Measurements from ENCODE around the gene XPNPEP2. TPM values are rescaled to one million over a fixed set of nuclear protein-coding genes. Genes with fewer than 3 reads are reported as not detected.

XPNPEP2 gene
- total RNA-seq, 2 donors from 2014 or later, result 0.25 to 0.83 TPM

- H3K27ac Mint-ChIP-seq, result peak overlapping the region; percentile 29
- H3K36me3 Mint-ChIP-seq (ENCODE audit: low read depth), result no peaks in the 10 kb centered on the region
- DNase-seq, result no peak
- peaks cover 2% of the 10 kb centered on the region for H3K4me1 Mint-ChIP-seq
- H3K4me3 Mint-ChIP-seq, result no peak overlapping the region
- ATAC-seq, result no peak
- H3K9me3 ChIP-seq (ENCODE audit: control insufficient read depth, low read length, poor library complexity, severe bottlenecking), result no peaks in the 10 kb centered on the region
- H3K27me3 Mint-ChIP-seq, result no peaks in the 10 kb centered on the region
Measured at GRCh38 chrX:129791961-129792570, 53.3 kb downstream of the XPNPEP2 start.

DNA sequence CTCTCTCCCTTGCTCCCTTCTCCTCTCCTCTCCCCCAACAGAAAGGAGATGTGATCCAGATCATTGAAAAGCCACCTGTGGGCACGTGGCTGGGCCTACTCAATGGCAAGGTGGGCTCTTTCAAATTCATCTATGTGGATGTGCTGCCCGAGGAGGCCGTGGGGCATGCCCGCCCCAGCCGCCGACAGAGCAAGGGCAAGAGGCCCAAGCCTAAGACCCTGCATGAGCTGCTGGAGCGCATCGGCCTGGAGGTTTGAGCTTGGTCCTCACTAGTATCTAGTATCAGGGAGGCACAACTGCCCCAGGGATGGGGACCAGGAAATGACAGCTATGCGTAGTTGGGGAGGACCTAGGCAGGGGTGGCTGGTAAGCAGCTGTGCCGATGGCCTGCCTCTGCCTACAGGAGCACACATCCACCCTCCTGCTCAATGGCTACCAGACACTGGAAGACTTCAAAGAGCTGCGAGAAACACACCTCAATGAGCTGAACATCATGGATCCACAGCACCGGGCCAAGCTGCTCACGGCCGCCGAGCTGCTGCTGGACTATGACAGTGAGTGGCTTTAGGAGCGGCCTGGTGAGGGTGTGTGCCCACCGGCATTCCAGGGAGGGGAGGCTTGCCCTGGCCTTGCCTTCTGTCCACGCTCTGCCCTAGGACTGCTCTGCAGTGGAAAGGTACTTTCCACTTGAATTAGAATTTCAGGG is 54.0 kb downstream of the XPNPEP2 start:
- H3K9me3 ChIP-seq (ENCODE audit: control insufficient read depth, low read length, poor library complexity, severe bottlenecking), result no peaks in the 10 kb centered on the region
- DNase-seq (no peak), ATAC-seq (no peak)
- no peak overlapping the region for H3K27ac Mint-ChIP-seq
- H3K4me3 Mint-ChIP-seq, result no peak overlapping the region
- H3K36me3 Mint-ChIP-seq (ENCODE audit: low read depth), result no peaks in the 10 kb centered on the region
- no peaks in the 10 kb centered on the region for H3K27me3 Mint-ChIP-seq
- H3K4me1 Mint-ChIP-seq, result peaks cover 2% of the 10 kb centered on the region

DNA sequence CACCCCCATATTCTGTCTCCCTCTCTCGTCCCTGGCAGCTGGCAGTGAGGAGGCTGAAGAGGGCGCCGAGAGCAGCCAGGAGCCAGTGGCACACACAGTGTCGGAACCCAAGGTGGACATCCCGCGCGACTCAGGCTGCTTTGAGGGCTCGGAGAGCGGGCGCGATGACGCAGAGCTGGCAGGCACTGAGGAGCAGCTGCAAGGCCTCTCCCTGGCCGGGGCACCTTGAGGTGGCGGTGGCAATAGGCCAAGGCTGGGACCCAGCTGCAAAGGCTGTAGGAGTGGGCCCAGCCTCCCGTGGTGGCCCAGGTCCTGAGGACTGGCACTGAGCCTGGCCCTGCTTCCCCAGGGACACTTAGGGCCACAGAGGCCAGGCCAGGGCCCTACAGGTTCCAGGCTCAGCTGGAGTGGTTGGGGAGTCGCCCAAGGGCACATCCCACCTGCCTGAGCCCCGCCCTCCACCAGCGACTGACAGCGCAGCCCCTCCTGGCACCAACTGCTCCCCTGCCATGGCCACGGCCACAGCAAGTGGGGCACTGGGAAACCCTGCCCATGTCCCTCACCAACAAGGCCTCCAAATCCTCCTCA is 54.9 kb downstream of the XPNPEP2 start:
- H3K36me3 Mint-ChIP-seq (ENCODE audit: low read depth), result no peaks in the 10 kb centered on the region
- H3K27me3 Mint-ChIP-seq, result no peaks in the 10 kb centered on the region
- H3K4me1 Mint-ChIP-seq, result peaks cover 2% of the 10 kb centered on the region
- H3K27ac Mint-ChIP-seq, result no peak overlapping the region
- H3K4me3 Mint-ChIP-seq, result no peak overlapping the region
- ATAC-seq (no peak), DNase-seq (no peak)
- no peaks in the 10 kb centered on the region for H3K9me3 ChIP-seq (ENCODE audit: control insufficient read depth, low read length, poor library complexity, severe bottlenecking)

- no peaks in the 10 kb centered on the region for H3K9me3 ChIP-seq (ENCODE audit: control insufficient read depth, low read length, poor library complexity, severe bottlenecking)
- H3K4me1 Mint-ChIP-seq, result peaks cover 6% of the 10 kb centered on the region
- no peaks in the 10 kb centered on the region for H3K27me3 Mint-ChIP-seq
- ATAC-seq, result no peak
- H3K4me3 Mint-ChIP-seq, result no peak overlapping the region
- no peak for DNase-seq
- H3K36me3 Mint-ChIP-seq (ENCODE audit: low read depth), result no peaks in the 10 kb centered on the region
- no peak overlapping the region for H3K27ac Mint-ChIP-seq
Measured at GRCh38 chrX:129795584-129795983, 56.8 kb downstream of the XPNPEP2 start.

DNA sequence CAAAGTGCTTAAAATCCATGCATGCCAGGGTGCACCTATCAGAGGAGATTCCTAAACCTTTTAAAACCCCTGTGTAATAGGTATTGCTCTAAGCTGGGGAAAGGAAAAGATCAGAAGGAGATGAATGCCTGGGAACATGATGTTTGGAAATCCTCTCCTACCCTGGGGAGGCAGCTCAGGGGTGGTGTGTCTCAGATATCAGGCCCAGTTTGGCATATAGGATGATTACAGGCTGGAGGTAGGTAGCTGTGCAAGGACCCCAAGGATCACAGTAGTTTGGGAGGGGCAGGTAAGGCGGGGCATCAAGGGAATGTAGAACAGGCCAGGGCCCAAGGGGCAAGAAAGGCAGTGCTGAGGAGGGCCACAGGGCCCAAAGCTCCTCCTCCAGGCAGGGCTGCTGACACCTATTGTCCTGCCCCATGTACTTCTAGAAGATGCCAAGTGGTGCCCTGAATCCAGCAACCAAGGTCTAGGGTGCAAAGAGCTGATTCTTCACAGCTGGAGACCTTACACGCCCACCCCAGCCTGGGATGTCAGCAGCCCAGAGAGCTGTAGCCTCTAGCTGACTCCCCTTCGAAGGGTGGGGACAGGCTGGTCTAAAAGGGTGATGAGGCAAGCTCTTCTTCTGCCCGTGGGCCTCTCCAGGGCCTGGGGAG is 58.6 kb downstream of the XPNPEP2 start:
- no peak overlapping the region for H3K27ac Mint-ChIP-seq
- H3K36me3 Mint-ChIP-seq (ENCODE audit: low read depth), result no peaks in the 10 kb centered on the region
- ATAC-seq, result no peak

DNA sequence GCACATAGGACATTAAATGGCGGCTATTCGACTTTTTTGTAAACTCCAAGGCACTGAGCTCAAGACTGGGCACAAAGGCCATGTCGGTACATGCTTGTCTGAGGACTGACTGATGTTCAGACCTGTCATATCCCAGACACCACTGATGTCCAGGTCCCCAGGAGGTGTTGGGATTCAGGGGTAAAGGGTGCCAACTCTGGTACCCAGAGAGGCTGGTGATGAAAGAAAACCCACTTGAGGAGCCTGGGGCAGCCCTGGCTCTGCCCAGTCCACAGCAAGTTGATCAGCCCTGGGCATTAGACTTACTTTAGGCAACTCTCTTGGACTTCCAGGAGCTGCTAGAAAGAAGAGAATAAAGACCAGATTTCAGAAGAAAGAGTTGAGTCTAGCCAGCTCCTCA is 59.7 kb downstream of the XPNPEP2 start:
- ATAC-seq (peak; percentile 6), DNase-seq (no peak)
- H3K4me1 Mint-ChIP-seq, result peaks cover 6% of the 10 kb centered on the region
- no peak overlapping the region for H3K4me3 Mint-ChIP-seq
- peak overlapping the region; percentile 73 for H3K27ac Mint-ChIP-seq
- no peaks in the 10 kb centered on the region for H3K9me3 ChIP-seq (ENCODE audit: control insufficient read depth, low read length, poor library complexity, severe bottlenecking)
- H3K36me3 Mint-ChIP-seq (ENCODE audit: low read depth), result no peaks in the 10 kb centered on the region
- no peaks in the 10 kb centered on the region for H3K27me3 Mint-ChIP-seq

More for the DNA sequence above, 58.6 kb downstream of the XPNPEP2 start:
- no peak for DNase-seq
- no peaks in the 10 kb centered on the region for H3K9me3 ChIP-seq (ENCODE audit: control insufficient read depth, low read length, poor library complexity, severe bottlenecking)
- Mint-ChIP-seq H3K27me3 (no peaks in the 10 kb centered on the region), H3K4me1 (peaks cover 6% of the 10 kb centered on the region), H3K4me3 (no peak overlapping the region)

DNA sequence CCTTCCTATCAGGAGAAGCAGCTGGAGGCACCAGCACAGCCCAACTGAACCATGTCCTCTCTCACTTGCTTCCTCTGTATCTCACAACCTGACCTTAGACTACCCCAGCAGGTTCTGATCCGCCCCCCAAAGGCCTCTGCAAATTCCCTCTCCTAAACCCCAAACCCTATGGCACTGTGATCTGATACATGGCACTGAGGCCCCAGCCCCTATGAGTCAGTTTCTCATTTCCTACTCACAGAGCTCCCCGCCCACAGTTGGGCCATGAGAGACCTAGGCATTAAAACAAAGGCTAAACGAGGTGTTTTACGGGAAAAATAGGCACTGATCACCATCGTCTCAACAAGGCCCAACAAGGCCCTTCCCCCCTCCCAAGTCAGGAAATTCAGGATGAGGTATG is 60.1 kb downstream of the XPNPEP2 start:
- H3K4me1 Mint-ChIP-seq, result peaks cover 6% of the 10 kb centered on the region
- peak overlapping the region; percentile 73 for H3K27ac Mint-ChIP-seq
- H3K9me3 ChIP-seq (ENCODE audit: control insufficient read depth, low read length, poor library complexity, severe bottlenecking), result no peaks in the 10 kb centered on the region
- DNase-seq, result no peak
- ATAC-seq, result peak; percentile 42
- H3K27me3 Mint-ChIP-seq, result no peaks in the 10 kb centered on the region
- no peaks in the 10 kb centered on the region for H3K36me3 Mint-ChIP-seq (ENCODE audit: low read depth)
- no peak overlapping the region for H3K4me3 Mint-ChIP-seq

- no peaks in the 10 kb centered on the region for H3K9me3 ChIP-seq (ENCODE audit: control insufficient read depth, low read length, poor library complexity, severe bottlenecking)
- Mint-ChIP-seq H3K4me1 (peaks cover 6% of the 10 kb centered on the region), H3K27me3 (no peaks in the 10 kb centered on the region), H3K27ac (peak overlapping the region; percentile 73), H3K36me3 (ENCODE audit: low read depth) (no peaks in the 10 kb centered on the region), H3K4me3 (no peak overlapping the region)
- DNase-seq, result no peak
- no peak for ATAC-seq
Measured at GRCh38 chrX:129800186-129800585, 61.4 kb downstream of the XPNPEP2 start.

DNA sequence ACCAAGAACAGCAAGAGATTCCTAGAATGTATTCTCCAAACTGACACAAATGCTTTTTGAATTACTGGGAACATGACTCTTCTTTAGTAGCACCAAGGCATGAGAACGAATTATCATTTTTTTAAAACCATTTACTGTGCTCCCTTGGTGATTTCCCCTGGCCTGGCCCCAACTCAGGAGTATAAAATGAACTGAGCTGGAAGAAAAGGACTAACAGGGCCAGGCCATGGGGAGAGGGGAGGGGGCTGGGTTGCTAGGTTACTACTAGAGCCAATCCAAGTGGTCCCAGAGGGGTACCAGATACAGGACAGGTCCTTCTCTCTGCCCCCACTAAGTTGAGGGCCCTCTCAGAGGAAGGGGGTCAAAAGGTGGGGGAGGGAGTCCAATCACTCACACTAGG is 64.1 kb downstream of the XPNPEP2 start:
- H3K9me3 ChIP-seq (ENCODE audit: control insufficient read depth, low read length, poor library complexity, severe bottlenecking), result no peaks in the 10 kb centered on the region
- ATAC-seq (no peak), DNase-seq (no peak)
- Mint-ChIP-seq H3K4me3 (no peak overlapping the region), H3K27ac (no peak overlapping the region), H3K27me3 (no peaks in the 10 kb centered on the region), H3K36me3 (ENCODE audit: low read depth) (no peaks in the 10 kb centered on the region), H3K4me1 (peaks cover 4% of the 10 kb centered on the region)

DNA sequence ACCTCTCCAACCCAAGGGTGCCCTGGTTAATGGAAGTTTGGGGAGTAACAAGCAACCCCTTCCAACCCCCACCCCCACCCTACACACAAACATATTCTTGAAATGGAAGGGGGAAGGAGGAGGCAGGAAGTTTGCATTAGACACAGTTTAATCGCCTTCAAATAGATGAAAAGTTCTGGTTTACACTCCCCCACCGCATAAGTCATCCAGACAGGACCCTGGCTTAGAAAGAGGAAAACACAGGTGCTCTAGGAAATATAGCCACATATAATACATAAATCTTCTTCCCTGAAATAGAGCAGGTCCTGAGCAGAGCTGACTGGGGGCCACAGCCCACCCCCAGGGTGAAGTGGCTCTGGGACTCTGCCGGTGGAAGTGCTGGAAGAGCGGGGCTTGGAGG is 66.0 kb downstream of the XPNPEP2 start:
- Mint-ChIP-seq H3K4me1 (peaks cover 6% of the 10 kb centered on the region), H3K36me3 (ENCODE audit: low read depth) (no peaks in the 10 kb centered on the region), H3K4me3 (no peak overlapping the region), H3K27ac (no peak overlapping the region), H3K27me3 (no peaks in the 10 kb centered on the region)
- no peak for DNase-seq
- no peaks in the 10 kb centered on the region for H3K9me3 ChIP-seq (ENCODE audit: control insufficient read depth, low read length, poor library complexity, severe bottlenecking)
- no peak for ATAC-seq

DNA sequence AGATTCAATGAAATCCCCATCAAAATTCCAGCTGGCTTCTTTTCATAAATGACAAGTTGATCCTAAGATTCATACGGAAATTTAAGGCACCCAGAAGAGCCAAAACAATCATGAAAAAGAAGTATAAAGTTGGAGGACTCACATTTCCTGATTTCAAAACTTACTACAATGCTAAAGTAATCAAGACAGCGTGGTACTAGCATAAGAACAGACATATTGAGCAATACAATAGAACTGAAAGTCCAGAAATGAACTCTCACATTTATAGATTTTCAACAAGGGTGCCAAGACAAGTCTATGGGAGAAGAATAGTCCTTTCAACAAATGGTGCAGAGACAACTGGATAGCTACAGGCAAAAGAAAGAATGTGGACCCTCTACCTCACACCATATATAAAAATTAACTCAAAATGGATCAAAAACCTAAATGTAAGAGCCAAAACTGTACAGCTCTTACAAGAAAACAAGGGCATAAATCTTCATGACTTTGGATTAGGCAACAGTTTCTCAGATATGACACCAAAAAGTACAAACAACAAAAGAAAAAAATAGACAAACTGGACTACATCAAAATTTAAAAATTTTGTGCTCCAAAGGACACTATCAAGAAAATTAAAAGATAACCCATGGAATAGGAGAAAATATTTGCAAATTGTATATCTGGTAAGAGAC is 69.5 kb downstream of the XPNPEP2 start:
- H3K4me1 Mint-ChIP-seq, result peaks cover 6% of the 10 kb centered on the region
- no peaks in the 10 kb centered on the region for H3K36me3 Mint-ChIP-seq (ENCODE audit: low read depth)
- H3K27me3 Mint-ChIP-seq, result no peaks in the 10 kb centered on the region
- ATAC-seq (no peak), DNase-seq (no peak)
- no peak overlapping the region for H3K27ac Mint-ChIP-seq
- no peaks in the 10 kb centered on the region for H3K9me3 ChIP-seq (ENCODE audit: control insufficient read depth, low read length, poor library complexity, severe bottlenecking)
- no peak overlapping the region for H3K4me3 Mint-ChIP-seq

DNA sequence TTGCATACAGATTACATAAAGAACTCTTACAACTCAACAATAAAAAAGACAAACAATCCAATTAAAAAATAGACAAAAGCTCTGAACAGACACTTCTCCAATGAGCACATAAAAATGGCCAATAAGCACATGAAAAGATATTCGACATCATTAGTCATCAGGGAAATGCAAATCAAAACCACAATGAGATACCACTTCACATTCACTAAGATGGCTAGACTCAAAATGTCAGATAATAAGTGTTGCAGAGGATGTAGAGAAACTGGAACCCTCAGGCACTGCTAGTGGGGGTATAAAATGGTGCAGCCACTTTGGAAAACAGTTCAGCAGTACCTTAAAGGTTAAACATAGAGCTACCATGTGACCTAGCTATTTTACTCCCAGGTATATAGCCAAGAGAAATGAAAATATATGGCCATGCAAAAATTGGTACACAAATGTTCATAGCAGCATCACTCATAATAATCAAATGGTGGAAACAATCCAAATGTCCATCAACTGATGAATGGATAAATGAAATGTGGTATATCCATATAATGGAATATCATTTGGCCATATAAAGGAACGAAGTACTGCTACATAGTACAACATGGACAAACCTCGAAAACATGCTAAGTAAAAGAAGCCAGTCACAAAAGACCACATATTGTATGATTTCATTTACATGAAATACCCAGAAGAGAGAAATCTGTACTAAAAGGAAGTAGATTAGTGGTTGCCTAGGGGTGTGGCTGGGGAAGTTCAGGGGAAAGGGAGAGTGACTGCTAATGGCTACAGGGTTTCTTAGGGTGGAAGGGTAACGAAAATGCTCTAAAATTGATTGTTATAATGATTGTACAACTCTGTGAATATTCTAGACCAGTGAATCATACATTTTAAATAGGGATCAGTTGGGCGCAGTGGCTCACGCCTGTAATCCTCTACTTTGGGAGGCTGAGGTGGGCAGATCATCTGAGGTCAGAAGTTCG is 70.3 kb downstream of the XPNPEP2 start:
- Mint-ChIP-seq H3K27ac (peak overlapping the region; percentile 16), H3K36me3 (ENCODE audit: low read depth) (no peaks in the 10 kb centered on the region), H3K4me1 (peaks cover 6% of the 10 kb centered on the region), H3K4me3 (no peak overlapping the region), H3K27me3 (no peaks in the 10 kb centered on the region)
- DNase-seq (no peak), ATAC-seq (no peak)
- no peaks in the 10 kb centered on the region for H3K9me3 ChIP-seq (ENCODE audit: control insufficient read depth, low read length, poor library complexity, severe bottlenecking)

Measured in T-helper 17 cell (primary cell).